HG03571 (cell line): ENCODE results near the gene ACVR1.
"Not testable (repeated sequence)": the region's sequence is repeated elsewhere in the genome, so short reads cannot be mapped to it uniquely, and the experiment has no call there.

Experiments used
- ATAC-seq: cut with Tn5 transposase; IDR thresholded peaks from one replicate; pipeline ENCODE4 v1.9.1; 2021; ENCODE audit not compliant: unreplicated experiment

ACVR1 gene

GRCh38 chr2:157830696-157831570, 45.2 kb downstream of the ACVR1 start:
- ATAC-seq, result no peak

GRCh38 chr2:157830266-157830665, 45.9 kb downstream of the ACVR1 start:
- no peak for ATAC-seq

GRCh38 chr2:157827377-157827776, 48.8 kb downstream of the ACVR1 start:
- ATAC-seq, result no peak

GRCh38 chr2:157826644-157827043, 49.5 kb downstream of the ACVR1 start:
- not testable (repeated sequence) for ATAC-seq

GRCh38 chr2:157825885-157826284, 50.2 kb downstream of the ACVR1 start:
- no peak for ATAC-seq

- no peak for ATAC-seq
Measured at GRCh38 chr2:157822993-157823392, 53.1 kb downstream of the ACVR1 start.

- ATAC-seq, result no peak
Measured at GRCh38 chr2:157822533-157822932, 53.6 kb downstream of the ACVR1 start.

GRCh38 chr2:157821519-157822131, 54.5 kb downstream of the ACVR1 start:
- ATAC-seq, result no peak

- ATAC-seq, result no peak
Measured at GRCh38 chr2:157820193-157820592, 55.9 kb downstream of the ACVR1 start.

- no peak for ATAC-seq
Measured at GRCh38 chr2:157819761-157820160, 56.4 kb downstream of the ACVR1 start.

GRCh38 chr2:157818227-157818626, 57.9 kb downstream of the ACVR1 start:
- ATAC-seq, result no peak

- no peak for ATAC-seq
Measured at GRCh38 chr2:157815421-157815820, 60.7 kb downstream of the ACVR1 start.

GRCh38 chr2:157813467-157813866, 62.7 kb downstream of the ACVR1 start:
- ATAC-seq, result no peak

GRCh38 chr2:157810037-157810436, 66.1 kb downstream of the ACVR1 start:
- ATAC-seq, result no peak

GRCh38 chr2:157809212-157809611, 66.9 kb downstream of the ACVR1 start:
- no peak for ATAC-seq

- ATAC-seq, result no peak
Measured at GRCh38 chr2:157808421-157808820, 67.7 kb downstream of the ACVR1 start.

- ATAC-seq, result no peak
Measured at GRCh38 chr2:157806426-157807077, 69.6 kb downstream of the ACVR1 start.

- no peak for ATAC-seq
Measured at GRCh38 chr2:157805519-157805918, 70.6 kb downstream of the ACVR1 start.

GRCh38 chr2:157804355-157804754, 71.8 kb downstream of the ACVR1 start:
- no peak for ATAC-seq

- no peak for ATAC-seq
Measured at GRCh38 chr2:157803952-157804351, 72.2 kb downstream of the ACVR1 start.

GRCh38 chr2:157803476-157803875, 72.7 kb downstream of the ACVR1 start:
- ATAC-seq, result no peak
